Adrenal gland (tissue), 12 donors: ENCODE results near the gene MMP15. TPM values are rescaled to one million over a fixed set of nuclear protein-coding genes. Genes with fewer than 3 reads are reported as not detected.
"Not testable (repeated sequence)": the region's sequence is repeated elsewhere in the genome, so short reads cannot be mapped to it uniquely, and the experiment has no call there.

Experiments used
- DNase-seq, 7 donors: peaks; one replicate each; pipeline ENCODE4 v3.0.0-alpha.2; 2019 to 2020
- H3K27ac ChIP-seq, 5 donors: fragments of 200-600 bp; sonication (generic) in 4 of 5; 1 replicate in 3 of 5; 2 replicates in 2 of 5; pipeline versions ENCODE4 v1.5.1 to v1.8.0; 2016 to 2020; ENCODE audit warnings: mild to moderate bottlenecking in 1 of 5
- H3K27me3 ChIP-seq: fragments of 200-600 bp; 2 replicates; pipeline ENCODE4 v1.8.0; 2021
- H3K36me3 ChIP-seq, 2 donors: fragments of 200-600 bp; replicated peaks in 1 of 2; 1 replicate in 1 of 2; 2 replicates in 1 of 2; pipeline versions ENCODE4 v1.5.1 to v1.8.0; 2018 to 2022
- H3K4me1 ChIP-seq, 2 donors: fragments of 200-600 bp; replicated peaks in 1 of 2; 1 replicate in 1 of 2; 2 replicates in 1 of 2; pipeline versions ENCODE4 v1.5.1 to v1.8.0; 2018 to 2021
- H3K4me3 ChIP-seq, 4 donors: fragments of 200-600 bp; sonication (generic) in 3 of 4; one replicate each; pipeline ENCODE4 v1.5.1; 2016 to 2018
- H3K9me3 ChIP-seq, 3 donors: fragments of 200-600 bp; sonication (generic) in 1 of 3; replicated peaks in 1 of 3; 1 replicate in 2 of 3; 2 replicates in 1 of 3; pipeline versions ENCODE4 v1.5.1 to v1.8.0; 2016 to 2021
- POLR2A ChIP-seq, 2 donors: fragments of 450-650 bp; IDR thresholded peaks; one replicate each; pipeline ENCODE4 v1.6.1; 2017; ENCODE audit warnings: antibody characterized with exemption in 2 of 2, mild to moderate bottlenecking in 2 of 2, moderate library complexity in 1 of 2
- WGBS, 4 donors: extraction: QIAGEN DNeasy Blood & Tissue Kit in 2 of 4; methylation state at CpG; one replicate each; pipeline versions ENCODE4 v1.1.5 to v1.1.7; 2013 to 2017; 5-methylcytosine and 5-hydroxymethylcytosine counted together
- intact Hi-C, 2 donors: fragments of 100-400 bp; cut with DNase I; formaldehyde crosslinking; loops; one replicate each; pipeline versions ENCODE4 v1.14.1 to v1.15.0; 2022 to 2023
- polyA plus RNA-seq, 3 donors: library from polyadenylated mRNA; stranded (reverse); fragments of 200-250 nt in 2 of 3; fragments of 350-450 nt in 1 of 3; fragmentation: Illumina TruSeq in 1 of 3; extraction: RNeasy Lipid Tissue Mini Kit (QIAGEN cat#74804) in 1 of 3; gene quantifications; one replicate each; pipeline ENCODE4 v1.2.3, GENCODE V29; 2013 to 2014
- total RNA-seq, 9 donors: library from RNA; depleted of rRNA in 4 of 9; stranded (reverse); fragments of >200 nt in 4 of 9; fragments of 120-200 nt in 1 of 9; fragmentation: NEBNext Ultra II Directional in 1 of 9; extraction: Animal tissue kit (Norgen Biotek cat#: 25700) in 1 of 9; gene quantifications; one replicate each; pipeline versions ENCODE4 v1.1.0 to v1.2.4, GENCODE V29; 2013 to 2023
- TF ChIP-seq, protein P1 (sequence below), 6 experiments: fragments of 450-650 bp in 4 of 6; fragments of 200-600 bp in 2 of 6; sonication (generic) in 1 of 6; IDR thresholded peaks; 1 replicate in 5 of 6; 2 replicates in 1 of 6; pipeline versions ENCODE4 v1.5.1 to v1.8.0; 2016 to 2021; ENCODE audit warnings: antibody characterized with exemption in 6 of 6, mild to moderate bottlenecking in 2 of 6, moderate library complexity in 1 of 6
- donor health status: healthy with polysubstance abuse.
- donor health status: Bipolar disorder and iron deficiency.
- donor health status: DM: yes; HTN: yes; CAD: no.
- donor health status: DM: no; HTN: no; CAD: no.
- donor health status: DM: no; HTN: no; CAD: no.
- donor health status: DM: yes; HTN: yes; CAD: no.

Gene MMP15
- total and polyA plus RNA-seq, 12 donors = 2.5 to 11.4 (median 7.2) TPM

DNA sequence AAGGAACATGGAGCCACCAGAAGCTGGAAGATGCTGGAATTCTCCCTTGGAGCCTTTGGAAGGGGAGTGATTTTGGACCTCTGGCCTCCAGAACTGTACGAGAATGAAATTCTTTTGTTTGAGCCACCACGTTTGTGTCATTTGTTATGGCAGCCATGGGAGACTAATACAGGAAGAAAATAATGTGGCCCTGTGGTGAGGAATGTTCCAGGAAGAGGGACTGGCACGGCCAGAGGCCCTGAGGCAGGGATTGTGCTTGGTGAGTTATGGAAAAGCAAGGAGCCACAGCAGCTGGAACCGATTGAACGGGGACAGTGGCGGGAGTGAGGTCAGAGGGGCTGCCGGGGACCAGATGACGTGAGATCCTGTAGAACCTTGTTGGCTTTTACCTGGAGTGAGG, 52.2 kb downstream of the MMP15 start:
- intact Hi-C loops = no loop called here
- peaks cover 0 to 11% (median 0%) of the 10 kb centered on the region in 3 donors for H3K9me3 ChIP-seq
- no peak for DNase-seq
- no peak overlapping the region for H3K27ac ChIP-seq
- no peak overlapping the region for H3K4me3 ChIP-seq
- TF ChIP-seq, protein P1, sequence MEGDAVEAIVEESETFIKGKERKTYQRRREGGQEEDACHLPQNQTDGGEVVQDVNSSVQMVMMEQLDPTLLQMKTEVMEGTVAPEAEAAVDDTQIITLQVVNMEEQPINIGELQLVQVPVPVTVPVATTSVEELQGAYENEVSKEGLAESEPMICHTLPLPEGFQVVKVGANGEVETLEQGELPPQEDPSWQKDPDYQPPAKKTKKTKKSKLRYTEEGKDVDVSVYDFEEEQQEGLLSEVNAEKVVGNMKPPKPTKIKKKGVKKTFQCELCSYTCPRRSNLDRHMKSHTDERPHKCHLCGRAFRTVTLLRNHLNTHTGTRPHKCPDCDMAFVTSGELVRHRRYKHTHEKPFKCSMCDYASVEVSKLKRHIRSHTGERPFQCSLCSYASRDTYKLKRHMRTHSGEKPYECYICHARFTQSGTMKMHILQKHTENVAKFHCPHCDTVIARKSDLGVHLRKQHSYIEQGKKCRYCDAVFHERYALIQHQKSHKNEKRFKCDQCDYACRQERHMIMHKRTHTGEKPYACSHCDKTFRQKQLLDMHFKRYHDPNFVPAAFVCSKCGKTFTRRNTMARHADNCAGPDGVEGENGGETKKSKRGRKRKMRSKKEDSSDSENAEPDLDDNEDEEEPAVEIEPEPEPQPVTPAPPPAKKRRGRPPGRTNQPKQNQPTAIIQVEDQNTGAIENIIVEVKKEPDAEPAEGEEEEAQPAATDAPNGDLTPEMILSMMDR (IDR thresholded peaks at IDR 0.05) = no peak
- no peak for TF ChIP-seq POLR2A (IDR thresholded peaks at IDR 0.05)
- no peaks in the 10 kb centered on the region for H3K4me1 ChIP-seq
- no peaks in the 10 kb centered on the region for H3K27me3 ChIP-seq
- WGBS, 4 donors = 69 to 88% (median 75%) methylated on average over 8 of the region's 8 CpGs
- no peaks in the 10 kb centered on the region for H3K36me3 ChIP-seq

DNA sequence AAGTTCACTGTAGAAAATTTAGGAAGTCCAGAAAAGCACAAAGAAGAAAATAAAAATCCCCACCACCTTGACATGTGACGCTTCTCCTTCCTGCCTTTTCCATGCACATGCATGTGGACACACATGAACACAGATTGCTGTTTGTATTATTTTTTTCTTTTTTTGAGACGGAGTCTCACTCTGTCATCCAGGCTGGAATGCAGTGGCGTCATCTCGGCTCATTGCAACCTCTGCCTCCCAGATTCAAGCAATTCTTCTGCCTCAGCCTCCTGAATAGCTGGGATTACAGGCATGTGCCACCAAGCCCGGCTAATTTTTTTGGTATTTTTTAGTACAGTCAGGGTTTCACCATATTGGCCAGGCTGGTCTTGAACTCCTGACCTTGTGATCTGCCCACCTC, 55.1 kb downstream of the MMP15 start:
- H3K27me3 ChIP-seq, DNase-seq, H3K4me3 ChIP-seq, intact Hi-C loops, H3K36me3 ChIP-seq, H3K4me1 ChIP-seq, H3K27ac ChIP-seq: not testable (repeated sequence)
- WGBS, 4 donors = 78 to 88% (median 82%) methylated on average over 5 of the region's 5 CpGs
- peaks cover 0 to 11% (median 0%) of the 10 kb centered on the region in 3 donors for H3K9me3 ChIP-seq

DNA sequence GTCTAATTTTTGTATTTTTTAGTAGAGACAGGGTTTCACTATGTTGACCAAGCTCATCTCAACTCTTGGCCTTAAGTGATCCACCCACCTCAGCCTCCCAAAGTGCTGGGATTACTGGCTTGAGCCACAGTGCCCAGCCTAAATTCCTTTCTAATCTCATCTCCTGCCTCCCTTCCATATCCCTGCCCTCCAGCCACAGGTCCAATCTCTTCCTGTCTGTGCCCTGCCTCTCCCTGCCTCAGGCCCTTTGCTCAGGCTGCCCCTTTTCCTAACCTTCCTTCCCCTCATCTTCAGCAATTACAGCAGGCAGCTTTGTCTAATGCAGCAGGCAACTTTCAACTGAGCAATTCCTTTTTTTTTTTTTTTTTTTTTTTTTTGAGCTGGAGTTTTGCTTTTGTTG, 56.8 kb downstream of the MMP15 start:
- H3K27me3 ChIP-seq = no peaks in the 10 kb centered on the region
- intact Hi-C loops = no loop called here
- TF ChIP-seq, protein P1 (IDR thresholded peaks at IDR 0.05) = no peak
- no peak for TF ChIP-seq POLR2A (IDR thresholded peaks at IDR 0.05)
- H3K36me3 ChIP-seq = no peaks in the 10 kb centered on the region
- no peak overlapping the region for H3K27ac ChIP-seq
- H3K4me3 ChIP-seq = no peak overlapping the region
- DNase-seq = no peak
- H3K9me3 ChIP-seq = no peaks in the 10 kb centered on the region
- H3K4me1 ChIP-seq = no peaks in the 10 kb centered on the region

DNA sequence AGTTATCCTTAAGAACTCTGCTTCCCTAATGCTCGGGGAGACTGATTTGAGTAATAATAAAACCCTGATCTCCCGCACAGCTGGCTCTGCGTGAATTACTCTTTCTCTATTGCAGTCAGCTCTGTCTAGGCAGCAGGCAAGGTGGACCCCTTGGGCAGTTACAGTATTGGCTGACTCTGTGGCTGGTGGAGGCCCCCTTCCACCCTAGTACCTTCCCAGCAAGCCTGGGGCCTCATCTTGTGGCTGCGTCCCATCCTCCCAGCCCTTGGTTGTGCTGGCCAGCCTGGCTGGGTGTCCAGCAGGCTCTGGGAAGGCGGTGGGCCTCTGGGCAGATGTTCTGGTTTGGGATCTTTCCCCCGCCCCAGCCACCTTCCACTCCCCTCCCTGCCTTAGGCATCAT, 59.1 kb downstream of the MMP15 start:
- intact Hi-C loops = no loop called here
- no peak overlapping the region for H3K4me3 ChIP-seq
- no peaks in the 10 kb centered on the region for H3K9me3 ChIP-seq
- TF ChIP-seq POLR2A (IDR thresholded peaks at IDR 0.05) = no peak
- TF ChIP-seq, protein P1 (IDR thresholded peaks at IDR 0.05) = no peak
- no peak for DNase-seq
- no peaks in the 10 kb centered on the region for H3K36me3 ChIP-seq
- H3K27me3 ChIP-seq = no peaks in the 10 kb centered on the region
- WGBS, 4 donors = 82 to 90% (median 86%) methylated on average over 3 to 6 of the region's 6 CpGs
- H3K27ac ChIP-seq = no peak overlapping the region
- H3K4me1 ChIP-seq = no peaks in the 10 kb centered on the region

DNA sequence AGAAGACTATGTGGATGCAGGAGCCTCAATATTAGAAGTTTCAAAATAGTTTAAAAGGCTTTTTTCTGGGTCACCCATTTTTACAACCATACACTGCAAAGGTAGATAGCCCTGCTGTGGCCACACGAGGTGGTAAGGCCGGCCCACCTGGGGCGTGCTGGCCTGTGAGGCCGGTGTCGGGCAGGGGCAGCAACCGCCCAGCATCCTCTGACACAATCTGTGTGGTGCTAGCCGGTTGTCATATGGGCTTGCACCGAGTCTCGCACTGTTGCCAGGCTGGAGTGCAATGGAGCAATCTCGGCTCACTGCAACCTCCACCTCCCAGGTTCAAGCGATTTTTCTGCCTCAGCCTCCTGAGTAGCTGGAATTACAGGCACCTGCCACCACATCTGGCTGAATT, 59.6 kb downstream of the MMP15 start:
- intact Hi-C loops = no loop called here
- 85 to 90% (median 89%) methylated on average over 5 to 11 of the region's 11 CpGs for WGBS, 4 donors
- Histone ChIP-seq H3K36me3 (no peaks in the 10 kb centered on the region), H3K4me3 (no peak overlapping the region), H3K9me3 (no peaks in the 10 kb centered on the region), H3K4me1 (no peaks in the 10 kb centered on the region), H3K27ac (no peak overlapping the region), H3K27me3 (no peaks in the 10 kb centered on the region)
- no peak for DNase-seq
- TF ChIP-seq, protein P1 (IDR thresholded peaks at IDR 0.05) = no peak
- no peak for TF ChIP-seq POLR2A (IDR thresholded peaks at IDR 0.05)
